Measurements from ENCODE around the gene PKP4. TPM values are rescaled to one million over a fixed set of nuclear protein-coding genes. Genes with fewer than 3 reads are reported as not detected.

PKP4 gene
- total RNA-seq, 1 experiment from 2014 or later: 59.1 TPM

- H3K9me3 ChIP-seq (ENCODE audit: insufficient read depth, low read depth): no peaks in the 10 kb centered on the region
- no peak overlapping the region for H2AFZ ChIP-seq
- ChIA-PET POLR2A (ENCODE audit: unreplicated experiment) (no interaction called here), CTCF (interaction anchor here (0.7 kb wide), 1 partner anchor 113 kb away, joined by 3 read pairs; no protein-coding TSS in a partner anchor)
- peaks cover 28% of the 10 kb centered on the region for H3K4me1 ChIP-seq (replicated peaks; ENCODE audit: insufficient read depth)
- peak overlapping the region; percentile 90 for H3K4me2 ChIP-seq
- H3K36me3 ChIP-seq (ENCODE audit: low read depth): no peaks in the 10 kb centered on the region
- H3K27ac ChIP-seq: no peak overlapping the region
- no peaks in the 10 kb centered on the region for H3K9me2 ChIP-seq (ENCODE audit: insufficient read depth)
- H3K79me2 ChIP-seq (ENCODE audit: low read depth): peaks cover 78% of the 10 kb centered on the region
- H3F3A ChIP-seq (ENCODE audit: insufficient read depth, low read depth): 0 out of 2 replicates have a peak, but pooled peaks cover 5% of the 10 kb centered on the region
- no peaks in the 10 kb centered on the region for H3K27me3 ChIP-seq (ENCODE audit: insufficient read depth, low read depth)
- intact Hi-C loops (cut with micrococcal nuclease; ENCODE audit: unreplicated experiment): no loop called here
- no TSS peak for BruUV-seq (replicated peaks)
- peak in 1 of 2 experiments; percentile 34 for DNase-seq
- H4K20me1 ChIP-seq (ENCODE audit: insufficient read depth): peaks cover 23% of the 10 kb centered on the region; the same call in 1 of the 2 replicates
- TF ChIP-seq EZH2 (IDR thresholded peaks at IDR 0.05; ENCODE audit: low read depth) (no peak), CTCF (conservative IDR thresholded peaks at IDR 0.05) (no peak)
- no peak overlapping the region for H3K4me3 ChIP-seq
Observed at GRCh38 chr2:158460632-158461297, 4.0 kb downstream of the PKP4 start.

- intact Hi-C loops (cut with micrococcal nuclease; ENCODE audit: unreplicated experiment): no loop called here
- ChIA-PET POLR2A (ENCODE audit: unreplicated experiment) (no interaction called here), CTCF (no interaction called here)
Observed at GRCh38 chr2:158463496-158464095, 6.8 kb downstream of the PKP4 start.

More at GRCh38 chr2:158463496-158464095, 6.8 kb downstream of the PKP4 start:
- Histone ChIP-seq H3K9me2 (ENCODE audit: insufficient read depth) (no peaks in the 10 kb centered on the region), H3K36me3 (ENCODE audit: low read depth) (no peaks in the 10 kb centered on the region), H3K27ac (no peak overlapping the region), H2AFZ (no peak overlapping the region), H3K27me3 (ENCODE audit: insufficient read depth, low read depth) (no peaks in the 10 kb centered on the region), H3K79me2 (ENCODE audit: low read depth) (peaks cover 78% of the 10 kb centered on the region), H3K4me2 (no peak overlapping the region), H3F3A (ENCODE audit: insufficient read depth, low read depth) (0 out of 2 replicates have a peak, but pooled peaks cover under 1% of the 10 kb centered on the region), H3K4me1 (replicated peaks; ENCODE audit: insufficient read depth) (peaks cover 24% of the 10 kb centered on the region), H4K20me1 (ENCODE audit: insufficient read depth) (peaks cover 18% of the 10 kb centered on the region; the same call in 1 of the 2 replicates), H3K4me3 (no peak overlapping the region), H3K9me3 (ENCODE audit: insufficient read depth, low read depth) (no peaks in the 10 kb centered on the region; the same call in 1 of the 2 replicates)
- no peak for DNase-seq
- TF ChIP-seq EZH2 (IDR thresholded peaks at IDR 0.05; ENCODE audit: low read depth) (no peak), CTCF (conservative IDR thresholded peaks at IDR 0.05) (no peak)
- no TSS peak for BruUV-seq (replicated peaks)

All from PC-9 (cell line).